ENCODE results near the gene KIF26A. TPM values are rescaled to one million over a fixed set of nuclear protein-coding genes. Genes with fewer than 3 reads are reported as not detected.

KIF26A gene
- total and polyA plus RNA-seq, 2 of the 4 experiments (the other 2 are of a cell fraction): not detected

DNA sequence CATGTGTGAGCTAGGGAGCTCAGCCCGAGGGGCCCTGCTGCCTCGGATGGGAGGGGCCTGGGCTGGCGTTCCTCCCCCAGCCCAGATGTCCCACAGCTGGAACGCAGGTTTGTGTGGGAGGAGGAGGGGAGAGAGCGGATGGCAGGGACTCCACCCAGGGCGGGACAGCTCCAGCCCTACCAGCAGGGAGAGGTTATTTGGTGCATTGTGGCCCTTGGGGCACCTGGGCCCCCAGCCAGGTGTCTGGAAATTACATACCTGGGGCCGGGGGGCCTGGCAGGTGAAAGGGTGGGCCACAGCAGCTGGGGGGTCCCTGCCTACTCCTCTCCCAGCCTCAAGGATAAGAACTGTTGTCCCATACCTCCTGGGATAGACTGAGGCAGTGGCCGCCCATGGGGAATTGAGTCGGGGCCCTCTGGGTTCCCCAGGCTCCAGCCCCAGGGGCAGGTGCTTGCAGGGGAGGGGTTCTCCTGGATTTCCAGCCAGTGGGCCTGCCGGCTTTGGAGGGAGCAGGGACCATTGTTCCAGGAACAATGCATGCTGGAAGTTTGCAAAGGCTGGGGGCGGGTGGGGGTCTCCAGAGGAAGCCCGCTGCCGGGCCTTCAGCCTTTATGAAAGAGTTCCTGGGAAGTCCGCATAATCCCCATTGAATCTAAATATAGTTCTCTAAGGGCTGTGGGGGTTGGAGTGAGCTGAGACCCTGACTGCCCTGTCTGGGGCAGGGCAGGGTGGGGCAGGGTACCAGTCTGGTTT, 1.2 kb downstream of the KIF26A start:
- DNase-seq: no peak
- Histone ChIP-seq H4K5ac (ENCODE audit: low read depth, low read length) (no peak overlapping the region), H2AFZ (replicated peaks; ENCODE audit: low read length, poor library complexity) (no peak overlapping the region), H3K14ac (replicated peaks; ENCODE audit: low read depth, low read length) (no peak overlapping the region), H3K4me3 (ENCODE audit: insufficient read depth, low read depth, low read length) (no peak overlapping the region), H3K4ac (ENCODE audit: low read depth, low read length) (no peak overlapping the region), H3K27ac (ENCODE audit: insufficient read depth, low read length) (no peak overlapping the region), H3K56ac (ENCODE audit: extremely low read depth, insufficient read depth, low read length) (no peak overlapping the region), H3K36me3 (ENCODE audit: control insufficient read depth, insufficient read depth, low read length) (no peaks in the 10 kb centered on the region), H2BK20ac (ENCODE audit: low read depth, low read length) (no peak overlapping the region), H4K91ac (ENCODE audit: insufficient read depth, low read depth, low read length) (no peak overlapping the region), H3K79me1 (ENCODE audit: low read depth in 1 of 2, low read length in 2 of 2) (no peaks in the 10 kb centered on the region), H3K18ac (ENCODE audit: low read depth, low read length) (no peak overlapping the region), H3K4me2 (ENCODE audit: low read depth, low read length) (no peak overlapping the region), H4K8ac (ENCODE audit: low read depth in 2 of 2, low read length in 2 of 2) (no peak overlapping the region), H3K9ac (ENCODE audit: low read depth, low read length) (no peak overlapping the region), H3K9me3 (ENCODE audit: control insufficient read depth, insufficient read depth, low read length) (no peaks in the 10 kb centered on the region), H4K20me1 (ENCODE audit: insufficient read depth, low read length) (no peaks in the 10 kb centered on the region), H2BK15ac (ENCODE audit: low read depth, low read length) (no peak overlapping the region), H3K9me1 (ENCODE audit: insufficient read depth, low read length) (no peaks in the 10 kb centered on the region), H2AK9ac (replicated peaks; ENCODE audit: low read depth, low read length, poor library complexity) (no peak overlapping the region), H3K27me3 (ENCODE audit: control insufficient read depth, insufficient read depth, low read length) (peaks cover 47% of the 10 kb centered on the region), H2BK5ac (ENCODE audit: low read depth, low read length, poor library complexity, severe bottlenecking) (no peak overlapping the region), H2BK120ac (ENCODE audit: low read depth, low read length) (no peak overlapping the region), H2AK5ac (ENCODE audit: low read depth, low read length) (no peak overlapping the region), H3K23ac (ENCODE audit: low read depth, low read length) (no peak overlapping the region), H3K4me1 (ENCODE audit: control insufficient read depth, insufficient read depth, low read length) (no peaks in the 10 kb centered on the region; the same call in 1 of the 2 replicates)
- in situ Hi-C loops (cut with MboI; ENCODE audit: low sequenced_read_pairs): loop anchor here (10.0 kb wide), 1 partner anchor 505 kb away; no protein-coding TSS in a partner anchor
- BruUV-seq (replicated peaks): no TSS peak
- CTCF ChIA-PET: no interaction called here
- TF ChIP-seq ELK1 (IDR thresholded peaks at IDR 0.05; ENCODE audit: borderline replicate concordance, low read depth, low read length) (no peak), FOS (IDR thresholded peaks at IDR 0.05; ENCODE audit: low read depth, low read length) (no peak), MXI1 (IDR thresholded peaks at IDR 0.05; ENCODE audit: borderline replicate concordance, low read depth, low read length) (no peak), RCOR1 (IDR thresholded peaks at IDR 0.05; ENCODE audit: insufficient replicate concordance, low read length) (no peak), CTCF (conservative IDR thresholded peaks at IDR 0.05; ENCODE audit: low read depth, low read length) (no peak), CHD1 (IDR thresholded peaks at IDR 0.05; ENCODE audit: low read depth, low read length) (no peak)
- POLR2A ChIA-PET (ENCODE audit: unreplicated experiment): no interaction called here
- WGBS, 2 experiments (ENCODE audit: extremely low coverage in 2 of 2, insufficient read length in 1 of 2): no CpG with 5 or more reads among the region's 14 CpGs
- dilution Hi-C loops (cut with HindIII; ENCODE audit: low sequenced_read_pairs, unreplicated experiment): no loop called here
- ATAC-seq (ENCODE audit: low read depth): no peak
- intact Hi-C loops (cut with micrococcal nuclease): no loop called here

Data from IMR-90 (cell line).